SK-N-SH (cell line): ENCODE measurements around the gene DCUN1D2. TPM values are rescaled to one million over a fixed set of nuclear protein-coding genes. Genes with fewer than 3 reads are reported as not detected.

Source experiments
- CTCF ChIA-PET: fragments of 300-600, 350-600 bp; formaldehyde crosslinking; extraction: SDS; loops from one replicate; lab custom pipeline; 2021; lab: Yijun Ruan, JAX
- POLR2A ChIA-PET: fragments of 350-600 bp; sonication (Branson Sonifier 250); formaldehyde crosslinking; extraction: SDS; loops from one replicate; lab custom pipeline; 2020; ENCODE audit warnings: antibody characterized with exemption, inconsistent platforms; lab: Yijun Ruan, JAX
- DNase-seq: peaks from one replicate; pipeline ENCODE4 v3.0.0; 2012
- H2AFZ ChIP-seq: fragments of 200-600 bp; sonication (generic); 2 replicates; pipeline ENCODE4 v1.8.1; 2016; ENCODE audit warnings: antibody characterized with exemption, mild to moderate bottlenecking, low read depth
- H3F3A ChIP-seq: fragments of 200-600 bp; sonication (generic); replicated peaks from 2 replicates; pipeline ENCODE3; 2016; ENCODE audit warnings: antibody characterized with exemption, mild to moderate bottlenecking; ENCODE audit not compliant: insufficient read depth
- H3K27ac ChIP-seq, 2 experiments: fragments of 200-500 bp in 1 of 2; fragments of 200-600 bp in 1 of 2; sonication (Bioruptor generic) in 1 of 2; sonication (generic), shearing (Covaris generic) in 1 of 2; 2 replicates each; pipeline versions ENCODE4 v1.5.1 to v1.6.1; 2014 to 2016; ENCODE audit warnings: low read depth in 2 of 2, inconsistent platforms in 1 of 2, low read length in 1 of 2, mild to moderate bottlenecking in 1 of 2, mixed read lengths in 1 of 2
- H3K27me3 ChIP-seq: fragments of 200-600 bp; sonication (generic), shearing (Covaris generic); 2 replicates; pipeline ENCODE4 v1.6.1; 2016; ENCODE audit warnings: mixed run types; ENCODE audit not compliant: insufficient read depth
- H3K36me3 ChIP-seq, 2 experiments: fragments of 200-500 bp in 1 of 2; fragments of 200-600 bp in 1 of 2; sonication (Bioruptor generic) in 1 of 2; sonication (generic) in 1 of 2; replicated peaks in 1 of 2; 2 replicates each; pipeline versions ENCODE3 to v1.5.1; 2014 to 2016; ENCODE audit warnings: low read length in 1 of 2, mild to moderate bottlenecking in 1 of 2; ENCODE audit not compliant: insufficient read depth in 2 of 2, control insufficient read depth in 1 of 2
- H3K4me1 ChIP-seq, 2 experiments: fragments of 200-500 bp in 1 of 2; fragments of 200-600 bp in 1 of 2; sonication (Bioruptor generic) in 1 of 2; sonication (generic), shearing (Covaris generic) in 1 of 2; 2 replicates each; pipeline versions ENCODE4 v1.5.1 to v1.6.1; 2014 to 2016; ENCODE audit warnings: low read depth in 1 of 2, low read length in 1 of 2, mixed run types in 1 of 2; ENCODE audit not compliant: insufficient read depth in 2 of 2, control insufficient read depth in 1 of 2
- H3K4me2 ChIP-seq: fragments of 200-600 bp; sonication (generic), shearing (Covaris generic); 2 replicates; pipeline ENCODE4 v1.6.1; 2017; ENCODE audit warnings: mixed run types
- H3K4me3 ChIP-seq, 2 experiments: fragments of 200-500 bp in 1 of 2; fragments of 200-600 bp in 1 of 2; sonication (Bioruptor generic) in 1 of 2; sonication (generic), shearing (Covaris generic) in 1 of 2; 2 replicates each; pipeline versions ENCODE4 v1.5.1 to v1.8.1; 2014 to 2016; ENCODE audit warnings: low read depth in 2 of 2, inconsistent platforms in 1 of 2, low read length in 1 of 2, mild to moderate bottlenecking in 1 of 2, mixed read lengths in 1 of 2, moderate library complexity in 1 of 2
- H3K79me2 ChIP-seq: fragments of 200-600 bp; sonication (generic); 2 replicates; pipeline ENCODE4 v1.8.1; 2017; ENCODE audit warnings: mild to moderate bottlenecking; ENCODE audit not compliant: insufficient read depth
- H3K9ac ChIP-seq: fragments of 200-600 bp; sonication (generic); 2 replicates; pipeline ENCODE4 v1.6.1; 2017; ENCODE audit warnings: mixed run types
- H3K9me2 ChIP-seq: fragments of 200-600 bp; sonication (generic); 2 replicates; pipeline ENCODE4 v1.6.1; 2017; ENCODE audit warnings: mixed run types
- H3K9me3 ChIP-seq: fragments of 200-600 bp; sonication (generic); 2 replicates; pipeline ENCODE4 v1.6.1; 2017; ENCODE audit warnings: mixed run types, mild to moderate bottlenecking, moderate library complexity
- H4K20me1 ChIP-seq: fragments of 200-600 bp; sonication (generic); 2 replicates; pipeline ENCODE4 v1.6.1; 2017; ENCODE audit warnings: mild to moderate bottlenecking, mixed run types; ENCODE audit not compliant: insufficient read depth
- CHD2 ChIP-seq: fragments of 150-350 bp; IDR thresholded peaks from 2 replicates; pipeline ENCODE4 v1.6.1; 2018; ENCODE audit warnings: low read length; ENCODE audit not compliant: partially characterized antibody
- ELF1 ChIP-seq: IDR thresholded peaks from 2 replicates; pipeline ENCODE4 v1.4.0; 2012
- EZH2phosphoT487 ChIP-seq: fragments of 200-600 bp; sonication (generic); IDR thresholded peaks from 2 replicates; pipeline ENCODE4 v1.6.1; 2017; ENCODE audit warnings: low read depth, mixed run types, mild to moderate bottlenecking, antibody characterized with exemption, moderate library complexity, borderline replicate concordance
- FOSL2 ChIP-seq: IDR thresholded peaks from 2 replicates; pipeline ENCODE4 v1.4.0; 2012; ENCODE audit warnings: low read depth, mild to moderate bottlenecking, moderate library complexity, borderline replicate concordance
- FOXJ3 ChIP-seq: sonication (generic); formaldehyde crosslinking; IDR thresholded peaks from 2 replicates; pipeline ENCODE4 v1.5.1; 2020; ENCODE audit warnings: mild to moderate bottlenecking, missing genetic modification reagents
- FOXM1 ChIP-seq: IDR thresholded peaks from 2 replicates; pipeline ENCODE4 v1.4.0; 2012; ENCODE audit warnings: low read depth, mild to moderate bottlenecking
- JUND ChIP-seq: IDR thresholded peaks from 2 replicates; pipeline ENCODE4 v1.4.0; 2012
- MEF2A ChIP-seq: IDR thresholded peaks from 2 replicates; pipeline ENCODE4 v1.4.0; 2012; ENCODE audit warnings: low read depth, borderline replicate concordance
- RCOR1 ChIP-seq: fragments of 150-350 bp; IDR thresholded peaks from 2 replicates; pipeline ENCODE4 v1.6.1; 2017; ENCODE audit warnings: antibody characterized with exemption, low read length
- RFX5 ChIP-seq: IDR thresholded peaks from 2 replicates; pipeline ENCODE4 v1.6.1; 2012; ENCODE audit warnings: mild to moderate bottlenecking, improper control_type of control experiment, low read length
- TAF1 ChIP-seq: IDR thresholded peaks from 2 replicates; pipeline ENCODE4 v1.6.1; 2012; ENCODE audit warnings: low read depth, mild to moderate bottlenecking, low read length, moderate library complexity, borderline replicate concordance
- TEAD4 ChIP-seq: IDR thresholded peaks from 2 replicates; pipeline ENCODE4 v1.4.0; 2012; ENCODE audit warnings: mild to moderate bottlenecking, borderline replicate concordance; ENCODE audit not compliant: insufficient read depth
- WGBS: methylation state at CpG from one replicate; pipeline ENCODE4 v1.1.6; 2017; ENCODE audit warnings: low lambda C conversion rate; 5-methylcytosine and 5-hydroxymethylcytosine counted together
- polyA plus RNA-seq, 3 experiments: library from polyadenylated mRNA; depleted of rRNA; stranded (reverse); fragments of >200 nt; gene quantifications; 2 replicates each; pipeline ENCODE4 v1.2.3, GENCODE V29; 2012
- TF ChIP-seq, protein P1 (sequence below): IDR thresholded peaks from 2 replicates; pipeline ENCODE4; 2012
- TF ChIP-seq, protein P2 (sequence below): IDR thresholded peaks from 2 replicates; pipeline ENCODE4 v1.4.0; 2012; ENCODE audit warnings: low read depth
- TF ChIP-seq, protein P3 (sequence below): IDR thresholded peaks from 2 replicates; pipeline ENCODE4 v1.6.1; 2012; ENCODE audit warnings: mild to moderate bottlenecking, low read depth, low read length, moderate library complexity
- TF ChIP-seq, protein P4 (sequence below): IDR thresholded peaks from 2 replicates; pipeline ENCODE4 v1.4.0; 2012; ENCODE audit warnings: low read depth, borderline replicate concordance
- TF ChIP-seq, protein P5 (sequence below): fragments of 150-350 bp; IDR thresholded peaks from 2 replicates; pipeline ENCODE4 v1.6.1; 2016; ENCODE audit warnings: mild to moderate bottlenecking, low read depth, low read length

DCUN1D2 gene
- polyA plus RNA-seq, 1 of the 3 experiments (the other 2 are of a cell fraction) = 11.0 TPM

DNA sequence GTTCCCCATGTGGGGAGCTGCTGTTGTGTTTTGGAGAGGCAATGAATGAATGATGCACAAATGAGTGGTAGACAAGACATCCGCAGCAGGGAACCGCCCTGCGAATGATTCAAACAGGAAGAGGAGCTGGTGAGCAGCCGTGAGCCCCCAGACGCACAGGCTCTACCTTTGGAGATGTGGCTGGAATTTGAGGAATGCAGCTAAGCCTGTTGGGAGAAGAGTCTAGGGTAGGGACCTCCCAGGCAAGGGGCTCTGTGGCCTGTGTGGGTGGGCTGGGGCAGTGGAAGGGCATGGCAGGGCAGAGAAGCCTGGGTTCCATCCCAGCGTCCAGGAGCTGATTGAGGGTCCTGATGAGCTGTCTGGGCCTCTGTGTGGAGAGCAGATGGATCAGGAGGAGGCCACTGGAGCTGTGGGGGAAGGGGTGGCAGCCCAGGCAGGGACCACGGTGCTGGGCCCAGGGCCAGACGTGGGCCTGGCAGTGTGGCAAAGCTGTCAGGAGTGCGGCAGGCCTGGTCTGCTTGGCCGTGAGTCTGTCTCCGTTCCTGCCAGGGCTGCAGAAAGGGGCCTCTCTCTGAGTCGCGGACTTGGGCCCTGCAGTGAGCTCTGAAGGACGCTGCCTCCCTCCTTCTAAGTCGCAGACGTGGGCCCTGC, 41.8 kb upstream of the DCUN1D2 start:
- no peak for DNase-seq
- Histone ChIP-seq H3K9me3 (no peaks in the 10 kb centered on the region), H3K4me2 (no peak overlapping the region), H3K79me2 (peaks cover 9% of the 10 kb centered on the region; the same call in 1 of the 2 replicates), H3K9me2 (no peaks in the 10 kb centered on the region), H3K27me3 (no peaks in the 10 kb centered on the region), H3F3A (no peaks in the 10 kb centered on the region), H4K20me1 (peaks cover 17% of the 10 kb centered on the region), H2AFZ (no peak overlapping the region), H3K4me1 (peaks cover 0 to 17% of the 10 kb centered on the region in 2 experiments; a peak in 2 of 4 replicates), H3K27ac (peak overlapping the region in 1 of 2 experiments; percentile 51; a peak in 1 of 4 replicates), H3K36me3 (peaks cover 33 to 47% of the 10 kb centered on the region in 2 experiments), H3K4me3 (no peak overlapping the region), H3K9ac (no peak overlapping the region)
- TF ChIP-seq, protein P1, sequence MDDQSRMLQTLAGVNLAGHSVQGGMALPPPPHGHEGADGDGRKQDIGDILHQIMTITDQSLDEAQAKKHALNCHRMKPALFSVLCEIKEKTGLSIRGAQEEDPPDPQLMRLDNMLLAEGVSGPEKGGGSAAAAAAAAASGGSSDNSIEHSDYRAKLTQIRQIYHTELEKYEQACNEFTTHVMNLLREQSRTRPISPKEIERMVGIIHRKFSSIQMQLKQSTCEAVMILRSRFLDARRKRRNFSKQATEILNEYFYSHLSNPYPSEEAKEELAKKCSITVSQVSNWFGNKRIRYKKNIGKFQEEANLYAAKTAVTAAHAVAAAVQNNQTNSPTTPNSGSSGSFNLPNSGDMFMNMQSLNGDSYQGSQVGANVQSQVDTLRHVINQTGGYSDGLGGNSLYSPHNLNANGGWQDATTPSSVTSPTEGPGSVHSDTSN = no peak
- TF ChIP-seq RCOR1 = no peak
- no peak for TF ChIP-seq FOSL2
- TF ChIP-seq, protein P2, sequence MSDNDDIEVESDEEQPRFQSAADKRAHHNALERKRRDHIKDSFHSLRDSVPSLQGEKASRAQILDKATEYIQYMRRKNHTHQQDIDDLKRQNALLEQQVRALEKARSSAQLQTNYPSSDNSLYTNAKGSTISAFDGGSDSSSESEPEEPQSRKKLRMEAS = no peak
- TF ChIP-seq, protein P3, sequence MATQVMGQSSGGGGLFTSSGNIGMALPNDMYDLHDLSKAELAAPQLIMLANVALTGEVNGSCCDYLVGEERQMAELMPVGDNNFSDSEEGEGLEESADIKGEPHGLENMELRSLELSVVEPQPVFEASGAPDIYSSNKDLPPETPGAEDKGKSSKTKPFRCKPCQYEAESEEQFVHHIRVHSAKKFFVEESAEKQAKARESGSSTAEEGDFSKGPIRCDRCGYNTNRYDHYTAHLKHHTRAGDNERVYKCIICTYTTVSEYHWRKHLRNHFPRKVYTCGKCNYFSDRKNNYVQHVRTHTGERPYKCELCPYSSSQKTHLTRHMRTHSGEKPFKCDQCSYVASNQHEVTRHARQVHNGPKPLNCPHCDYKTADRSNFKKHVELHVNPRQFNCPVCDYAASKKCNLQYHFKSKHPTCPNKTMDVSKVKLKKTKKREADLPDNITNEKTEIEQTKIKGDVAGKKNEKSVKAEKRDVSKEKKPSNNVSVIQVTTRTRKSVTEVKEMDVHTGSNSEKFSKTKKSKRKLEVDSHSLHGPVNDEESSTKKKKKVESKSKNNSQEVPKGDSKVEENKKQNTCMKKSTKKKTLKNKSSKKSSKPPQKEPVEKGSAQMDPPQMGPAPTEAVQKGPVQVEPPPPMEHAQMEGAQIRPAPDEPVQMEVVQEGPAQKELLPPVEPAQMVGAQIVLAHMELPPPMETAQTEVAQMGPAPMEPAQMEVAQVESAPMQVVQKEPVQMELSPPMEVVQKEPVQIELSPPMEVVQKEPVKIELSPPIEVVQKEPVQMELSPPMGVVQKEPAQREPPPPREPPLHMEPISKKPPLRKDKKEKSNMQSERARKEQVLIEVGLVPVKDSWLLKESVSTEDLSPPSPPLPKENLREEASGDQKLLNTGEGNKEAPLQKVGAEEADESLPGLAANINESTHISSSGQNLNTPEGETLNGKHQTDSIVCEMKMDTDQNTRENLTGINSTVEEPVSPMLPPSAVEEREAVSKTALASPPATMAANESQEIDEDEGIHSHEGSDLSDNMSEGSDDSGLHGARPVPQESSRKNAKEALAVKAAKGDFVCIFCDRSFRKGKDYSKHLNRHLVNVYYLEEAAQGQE = no peak
- no peak for TF ChIP-seq CHD2
- TF ChIP-seq EZH2phosphoT487 = no peak
- no peak for TF ChIP-seq FOXM1
- no peak for TF ChIP-seq ELF1
- no peak for TF ChIP-seq MEF2A
- no peak for TF ChIP-seq JUND
- no peak for TF ChIP-seq RFX5
- TF ChIP-seq, protein P4, sequence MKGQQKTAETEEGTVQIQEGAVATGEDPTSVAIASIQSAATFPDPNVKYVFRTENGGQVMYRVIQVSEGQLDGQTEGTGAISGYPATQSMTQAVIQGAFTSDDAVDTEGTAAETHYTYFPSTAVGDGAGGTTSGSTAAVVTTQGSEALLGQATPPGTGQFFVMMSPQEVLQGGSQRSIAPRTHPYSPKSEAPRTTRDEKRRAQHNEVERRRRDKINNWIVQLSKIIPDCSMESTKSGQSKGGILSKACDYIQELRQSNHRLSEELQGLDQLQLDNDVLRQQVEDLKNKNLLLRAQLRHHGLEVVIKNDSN = no peak
- TF ChIP-seq, protein P5, sequence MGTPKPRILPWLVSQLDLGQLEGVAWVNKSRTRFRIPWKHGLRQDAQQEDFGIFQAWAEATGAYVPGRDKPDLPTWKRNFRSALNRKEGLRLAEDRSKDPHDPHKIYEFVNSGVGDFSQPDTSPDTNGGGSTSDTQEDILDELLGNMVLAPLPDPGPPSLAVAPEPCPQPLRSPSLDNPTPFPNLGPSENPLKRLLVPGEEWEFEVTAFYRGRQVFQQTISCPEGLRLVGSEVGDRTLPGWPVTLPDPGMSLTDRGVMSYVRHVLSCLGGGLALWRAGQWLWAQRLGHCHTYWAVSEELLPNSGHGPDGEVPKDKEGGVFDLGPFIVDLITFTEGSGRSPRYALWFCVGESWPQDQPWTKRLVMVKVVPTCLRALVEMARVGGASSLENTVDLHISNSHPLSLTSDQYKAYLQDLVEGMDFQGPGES = no peak
- TF ChIP-seq TAF1 = no peak
- no peak for TF ChIP-seq TEAD4
- TF ChIP-seq FOXJ3 (CRISPR knock-in tag) = no peak
- WGBS = 83% methylated on average over 13 of the region's 16 CpGs
- POLR2A ChIA-PET = no interaction called here
- CTCF ChIA-PET = interaction anchor here (1.7 to 3.3 kb wide), 2 partner anchors 30 to 74 kb away, joined by 8 to 13 read pairs; no protein-coding TSS in a partner anchor
